Activated CD4-positive, alpha-beta T cell treated with anti-CD3 and anti-CD28 coated beads for 4 hours (primary cell): ENCODE measurements around the gene DNAH2.

Experiments
- DNase-seq, 2 donors: peaks; one replicate each; pipeline ENCODE4 v3.0.0-alpha.2; 2020

The DNAH2 gene

DNA sequence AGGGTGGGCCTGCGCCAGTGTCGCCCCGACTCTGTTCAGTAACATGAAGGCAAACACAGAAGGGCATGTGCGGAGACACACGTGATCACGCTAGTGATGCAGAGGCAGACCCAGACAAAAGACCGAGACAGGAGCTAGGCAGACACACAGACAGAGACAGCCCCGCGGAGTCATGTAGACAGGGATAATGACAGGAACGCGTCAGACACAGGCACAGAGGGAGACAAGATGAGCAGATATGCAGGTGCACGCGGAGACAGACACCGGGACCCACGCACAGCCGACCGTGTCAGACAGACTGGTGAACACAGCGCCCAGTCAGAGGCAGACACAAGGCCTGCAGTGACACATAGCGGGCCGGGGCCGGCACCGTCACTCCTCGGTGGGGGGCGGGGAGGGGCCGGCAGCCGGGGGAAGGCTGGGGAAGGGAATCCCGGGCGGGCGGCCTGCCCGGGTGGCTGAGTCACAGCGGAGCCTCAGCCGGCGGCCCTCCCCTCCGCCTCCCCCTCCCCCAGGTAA is 123.9 kb downstream of the DNAH2 start:
- peak; percentile 97 to 99 for DNase-seq

DNA sequence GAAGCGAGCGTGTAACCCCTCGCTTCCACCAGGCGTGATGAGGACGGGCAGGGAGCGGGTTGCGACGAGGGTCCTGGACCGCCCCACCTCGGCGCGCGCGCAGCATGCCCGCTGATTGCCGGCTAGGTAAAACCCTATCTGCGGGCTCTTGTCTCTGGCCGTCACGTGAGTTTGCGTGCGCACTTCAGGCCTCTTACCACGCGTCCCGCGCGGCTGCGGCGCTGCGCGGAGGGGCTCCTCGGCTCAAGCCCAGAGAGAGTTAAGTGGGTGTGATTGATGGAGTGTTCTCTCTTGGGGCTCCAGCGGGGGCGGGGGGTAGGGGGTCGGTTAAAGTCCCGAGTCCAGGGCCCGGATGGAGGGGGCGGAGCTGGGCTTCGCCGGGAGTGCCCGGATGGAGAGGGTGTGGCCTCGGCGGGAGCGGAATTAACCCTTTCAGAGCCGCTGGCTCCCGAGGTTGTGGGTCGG is 124.4 kb downstream of the DNAH2 start:
- peak; percentile 87 to 92 for DNase-seq

DNA sequence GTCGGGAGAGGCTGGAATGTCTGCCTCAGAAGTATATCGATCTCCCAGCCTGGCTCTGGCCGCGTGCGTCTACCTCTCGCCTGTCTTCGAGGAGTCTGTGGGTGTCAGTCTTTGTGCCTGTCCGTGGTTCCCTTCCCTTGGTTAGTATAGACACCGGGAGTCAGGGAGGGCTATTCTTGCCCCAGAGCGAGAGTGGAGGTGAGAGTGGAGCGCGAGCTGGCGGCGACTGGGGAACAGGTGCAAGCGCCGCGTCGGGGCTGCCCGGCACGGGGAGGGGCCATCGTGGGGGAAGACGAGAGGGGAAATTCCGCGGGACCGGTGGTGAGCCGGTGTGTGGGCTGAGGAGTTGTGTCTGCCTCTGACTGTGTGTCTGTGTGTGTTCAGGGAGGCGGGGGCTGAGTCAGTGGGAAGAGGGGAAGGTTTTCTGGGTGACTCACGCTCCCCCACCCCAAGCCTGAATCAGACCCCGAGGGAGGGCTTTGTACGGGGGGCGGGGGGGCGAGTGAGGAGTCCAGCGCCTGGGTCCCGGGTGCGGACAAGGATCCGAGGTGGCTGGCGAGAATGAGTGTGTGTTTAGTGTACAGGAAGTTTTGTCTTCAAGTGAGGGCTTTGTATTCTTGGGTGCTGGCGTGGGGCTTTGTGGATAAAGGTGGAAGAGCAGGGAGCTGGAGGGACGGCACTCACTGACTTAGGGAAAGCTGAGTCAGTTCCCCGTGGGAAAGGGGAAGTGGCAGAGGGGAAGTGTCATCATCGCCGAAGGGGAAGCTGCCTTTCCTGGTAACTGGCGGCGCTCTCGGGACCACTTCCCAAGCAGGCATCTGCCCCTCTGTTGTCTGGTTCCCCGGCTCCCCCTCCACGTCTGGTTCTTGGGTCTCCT is 125.1 kb downstream of the DNAH2 start:
- DNase-seq, result peak; percentile 99

DNA sequence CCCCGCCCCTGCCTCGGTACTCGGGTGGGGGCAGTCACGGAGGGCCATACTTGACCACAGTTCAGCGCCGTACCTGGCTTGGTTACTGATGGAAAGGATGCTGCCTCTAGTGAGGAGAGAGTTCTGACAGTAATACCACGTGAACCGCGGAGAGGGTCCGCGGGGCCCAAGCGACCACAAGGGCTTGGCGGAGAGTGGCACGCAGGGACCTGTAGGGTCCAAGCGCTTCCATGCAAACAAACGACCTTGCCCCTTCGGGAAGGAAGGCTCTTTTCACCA is 125.7 kb downstream of the DNAH2 start:
- no peak for DNase-seq

DNA sequence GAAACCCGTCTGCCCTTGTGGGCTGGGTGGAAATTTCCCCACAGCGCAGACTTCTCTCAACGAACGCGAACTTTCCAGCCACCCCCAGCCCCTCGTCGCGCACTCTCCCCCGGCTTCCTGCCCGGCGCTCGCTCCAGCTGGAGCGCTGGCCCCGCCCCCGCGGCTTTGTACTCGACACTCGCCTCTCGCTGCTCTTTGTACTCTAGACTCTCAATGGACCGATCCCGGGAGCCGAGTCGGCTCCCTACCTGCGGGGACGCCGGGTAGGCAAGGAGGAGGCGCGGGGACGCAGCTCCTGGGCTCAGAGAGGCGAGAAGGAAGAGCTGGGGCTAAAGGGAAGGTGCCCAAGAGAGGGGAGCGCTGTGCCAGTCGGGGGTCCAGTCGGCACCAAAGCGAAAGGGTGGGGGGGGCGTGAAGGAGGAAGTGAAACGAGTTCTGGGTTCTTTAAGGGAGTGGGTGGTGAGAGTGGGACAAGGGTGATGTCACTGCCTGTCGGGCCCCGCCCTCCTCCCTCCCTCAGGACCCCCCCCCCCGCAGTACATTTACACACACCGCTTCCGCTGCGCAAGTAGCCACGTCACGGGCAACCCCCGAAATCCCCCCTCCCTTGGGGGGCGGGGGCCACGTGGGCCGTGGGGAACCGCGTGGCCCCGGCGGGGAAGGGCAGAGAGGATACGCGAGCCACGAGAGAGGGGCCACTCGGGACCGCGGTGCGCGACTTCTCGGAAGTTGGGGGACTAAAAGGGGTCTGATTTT is 126.2 kb downstream of the DNAH2 start:
- DNase-seq, result peak; percentile 94 to 95

DNA sequence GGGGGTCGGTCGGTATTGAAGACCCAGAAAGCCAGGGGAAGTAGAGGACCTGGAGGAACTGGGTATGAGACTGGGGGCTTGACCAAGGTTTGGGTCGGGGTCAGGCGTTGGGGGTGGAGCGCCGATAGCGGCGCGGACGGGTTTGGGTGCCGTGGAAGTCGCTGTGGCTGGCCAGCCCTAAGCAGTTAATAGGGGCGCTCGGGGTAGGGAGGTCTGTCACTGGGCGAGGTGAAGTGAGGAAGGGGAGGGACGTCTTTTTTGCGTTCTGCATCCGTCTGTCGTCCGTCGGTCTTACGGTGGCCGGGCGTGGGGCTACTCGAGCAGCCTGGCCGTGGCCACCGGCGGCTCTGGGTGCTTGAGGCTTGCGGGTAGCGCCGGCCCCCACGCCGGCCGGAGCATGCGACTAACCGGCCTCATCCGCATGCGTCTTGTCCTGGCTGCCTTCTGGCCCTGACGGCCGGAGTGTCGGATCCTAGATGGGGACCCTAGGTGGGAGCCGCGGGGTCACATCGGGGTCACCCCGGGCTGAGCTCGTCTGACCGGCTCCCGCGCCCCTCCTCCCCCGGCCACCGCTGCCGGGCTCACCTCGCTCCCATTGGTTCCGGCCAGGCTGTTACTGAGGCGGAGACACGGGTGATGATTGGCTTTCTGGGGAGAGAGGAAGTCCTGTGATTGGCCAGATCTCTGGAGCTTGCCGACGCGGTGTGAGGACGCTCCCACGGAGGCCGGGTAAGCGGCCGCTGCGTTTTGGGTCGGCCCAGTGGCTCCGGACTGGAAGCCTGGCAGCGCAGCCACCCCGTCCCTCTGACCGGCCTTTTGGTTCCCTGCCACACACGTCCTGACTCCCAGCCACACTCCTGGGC is 127.0 kb downstream of the DNAH2 start:
- DNase-seq, result peak; percentile 73 to 80

DNA sequence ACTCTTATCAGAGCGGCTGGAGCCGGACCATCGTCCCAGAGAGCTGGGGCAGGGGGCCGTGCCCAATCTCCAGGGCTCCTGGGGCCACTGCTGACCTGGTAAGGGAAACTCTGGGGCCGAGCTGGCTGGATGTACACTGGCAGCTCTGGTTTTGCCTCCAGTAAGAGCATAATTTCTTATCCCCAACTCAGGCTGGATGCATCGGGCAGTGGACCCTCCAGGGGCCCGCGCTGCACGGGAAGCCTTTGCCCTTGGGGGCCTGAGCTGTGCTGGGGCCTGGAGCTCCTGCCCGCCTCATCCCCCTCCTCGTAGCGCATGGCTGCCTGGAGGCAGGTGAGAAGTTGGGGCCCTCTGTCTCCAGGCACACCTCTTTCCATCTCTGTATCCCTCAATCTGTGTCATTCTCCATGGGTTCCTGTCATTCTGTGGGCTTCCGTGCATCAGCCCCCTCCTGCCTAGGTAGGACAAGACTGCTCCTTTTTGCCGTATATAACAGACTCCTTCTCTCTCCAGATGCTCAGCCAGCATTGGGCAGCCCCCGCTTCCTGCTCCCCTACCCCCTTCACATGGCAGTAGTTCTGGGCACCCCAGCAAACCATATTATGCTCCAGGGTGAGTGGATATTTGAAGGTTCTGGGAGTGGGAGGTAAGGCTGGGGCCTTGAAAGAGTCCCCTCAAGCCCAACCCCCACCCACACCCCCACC is 128.0 kb downstream of the DNAH2 start:
- peak; percentile 28 to 36 for DNase-seq

DNA sequence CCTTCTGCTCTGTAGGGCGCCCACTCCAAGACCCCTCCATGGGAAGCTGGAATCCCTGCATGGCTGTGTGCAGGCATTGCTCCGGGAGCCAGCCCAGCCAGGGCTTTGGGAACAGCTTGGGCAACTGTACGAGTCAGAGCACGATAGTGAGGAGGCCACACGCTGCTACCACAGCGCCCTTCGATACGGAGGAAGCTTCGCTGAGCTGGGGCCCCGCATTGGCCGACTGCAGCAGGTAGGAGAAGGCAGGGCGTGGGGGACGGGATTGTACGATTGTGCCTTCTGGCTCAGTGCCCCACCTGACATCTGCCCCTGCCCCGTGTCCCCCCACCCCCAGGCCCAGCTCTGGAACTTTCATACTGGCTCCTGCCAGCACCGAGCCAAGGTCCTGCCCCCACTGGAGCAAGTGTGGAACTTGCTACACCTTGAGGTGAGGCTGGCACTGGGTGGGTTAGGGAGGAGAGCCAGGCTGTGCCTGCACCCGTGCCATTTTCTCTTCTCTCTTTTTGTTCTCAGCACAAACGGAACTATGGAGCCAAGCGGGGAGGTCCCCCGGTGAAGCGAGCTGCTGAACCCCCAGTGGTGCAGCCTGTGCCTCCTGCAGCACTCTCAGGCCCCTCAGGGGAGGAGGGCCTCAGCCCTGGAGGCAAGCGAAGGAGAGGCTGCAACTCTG is 128.7 kb downstream of the DNAH2 start:
- DNase-seq, result peak; percentile 18 to 33

DNA sequence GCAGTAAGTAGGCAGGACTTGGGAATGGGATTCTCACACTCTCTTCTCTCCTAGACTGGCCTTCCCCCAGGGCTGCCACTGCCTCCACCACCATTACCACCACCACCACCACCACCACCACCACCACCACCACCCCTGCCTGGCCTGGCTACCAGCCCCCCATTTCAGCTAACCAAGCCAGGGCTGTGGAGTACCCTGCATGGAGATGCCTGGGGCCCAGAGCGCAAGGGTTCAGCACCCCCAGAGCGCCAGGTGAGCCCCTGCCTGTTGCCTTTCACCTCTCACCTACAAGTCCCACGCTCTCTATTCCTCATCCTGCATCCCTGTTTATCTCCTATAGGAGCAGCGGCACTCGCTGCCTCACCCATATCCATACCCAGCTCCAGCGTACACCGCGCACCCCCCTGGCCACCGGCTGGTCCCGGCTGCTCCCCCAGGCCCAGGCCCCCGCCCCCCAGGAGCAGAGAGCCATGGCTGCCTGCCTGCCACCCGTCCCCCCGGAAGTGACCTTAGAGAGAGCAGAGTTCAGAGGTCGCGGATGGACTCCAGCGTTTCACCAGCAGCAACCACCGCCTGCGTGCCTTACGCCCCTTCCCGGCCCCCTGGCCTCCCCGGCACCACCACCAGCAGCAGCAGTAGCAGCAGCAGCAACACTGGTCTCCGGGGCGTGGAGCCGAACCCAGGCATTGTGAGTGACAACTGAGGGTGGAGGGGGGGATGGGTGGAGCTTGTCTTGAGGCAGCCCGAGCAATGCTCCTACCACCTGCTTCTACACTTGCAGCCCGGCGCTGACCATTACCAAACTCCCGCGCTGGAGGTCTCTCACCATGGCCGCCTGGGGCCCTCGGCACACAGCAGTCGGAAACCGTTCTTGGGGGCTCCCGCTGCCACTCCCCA is 129.5 kb downstream of the DNAH2 start:
- peak; percentile 33 to 37 for DNase-seq

DNA sequence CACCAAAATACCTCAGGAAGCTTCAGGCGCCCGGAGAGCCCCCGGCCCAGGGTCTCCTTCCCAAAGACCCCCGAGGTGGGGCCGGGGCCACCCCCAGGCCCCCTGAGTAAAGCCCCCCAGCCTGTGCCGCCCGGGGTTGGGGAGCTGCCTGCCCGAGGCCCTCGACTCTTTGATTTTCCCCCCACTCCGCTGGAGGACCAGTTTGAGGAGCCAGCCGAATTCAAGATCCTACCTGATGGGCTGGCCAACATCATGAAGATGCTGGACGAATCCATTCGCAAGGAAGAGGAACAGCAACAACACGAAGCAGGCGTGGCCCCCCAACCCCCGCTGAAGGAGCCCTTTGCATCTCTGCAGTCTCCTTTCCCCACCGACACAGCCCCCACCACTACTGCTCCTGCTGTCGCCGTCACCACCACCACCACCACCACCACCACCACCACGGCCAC is 130.6 kb downstream of the DNAH2 start:
- DNase-seq, result no peak

DNA sequence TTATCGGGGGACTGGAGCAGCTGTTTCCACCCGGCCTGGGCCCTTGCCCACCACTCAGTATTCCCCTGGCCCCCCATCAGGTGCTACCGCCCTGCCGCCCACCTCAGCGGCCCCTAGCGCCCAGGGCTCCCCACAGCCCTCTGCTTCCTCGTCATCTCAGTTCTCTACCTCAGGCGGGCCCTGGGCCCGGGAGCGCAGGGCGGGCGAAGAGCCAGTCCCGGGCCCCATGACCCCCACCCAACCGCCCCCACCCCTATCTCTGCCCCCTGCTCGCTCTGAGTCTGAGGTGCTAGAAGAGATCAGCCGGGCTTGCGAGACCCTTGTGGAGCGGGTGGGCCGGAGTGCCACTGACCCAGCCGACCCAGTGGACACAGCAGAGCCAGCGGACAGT is 131.2 kb downstream of the DNAH2 start:
- no peak for DNase-seq

DNA sequence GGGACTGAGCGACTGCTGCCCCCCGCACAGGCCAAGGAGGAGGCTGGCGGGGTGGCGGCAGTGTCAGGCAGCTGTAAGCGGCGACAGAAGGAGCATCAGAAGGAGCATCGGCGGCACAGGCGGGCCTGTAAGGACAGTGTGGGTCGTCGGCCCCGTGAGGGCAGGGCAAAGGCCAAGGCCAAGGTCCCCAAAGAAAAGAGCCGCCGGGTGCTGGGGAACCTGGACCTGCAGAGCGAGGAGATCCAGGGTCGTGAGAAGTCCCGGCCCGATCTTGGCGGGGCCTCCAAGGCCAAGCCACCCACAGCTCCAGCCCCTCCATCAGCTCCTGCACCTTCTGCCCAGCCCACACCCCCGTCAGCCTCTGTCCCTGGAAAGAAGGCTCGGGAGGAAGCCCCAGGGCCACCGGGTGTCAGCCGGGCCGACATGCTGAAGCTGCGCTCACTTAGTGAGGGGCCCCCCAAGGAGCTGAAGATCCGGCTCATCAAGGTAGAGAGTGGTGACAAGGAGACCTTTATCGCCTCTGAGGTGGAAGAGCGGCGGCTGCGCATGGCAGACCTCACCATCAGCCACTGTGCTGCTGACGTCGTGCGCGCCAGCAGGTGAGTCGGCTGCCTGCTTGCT is 131.7 kb downstream of the DNAH2 start:
- peak in 1 of 2 donors; percentile 33 for DNase-seq

DNA sequence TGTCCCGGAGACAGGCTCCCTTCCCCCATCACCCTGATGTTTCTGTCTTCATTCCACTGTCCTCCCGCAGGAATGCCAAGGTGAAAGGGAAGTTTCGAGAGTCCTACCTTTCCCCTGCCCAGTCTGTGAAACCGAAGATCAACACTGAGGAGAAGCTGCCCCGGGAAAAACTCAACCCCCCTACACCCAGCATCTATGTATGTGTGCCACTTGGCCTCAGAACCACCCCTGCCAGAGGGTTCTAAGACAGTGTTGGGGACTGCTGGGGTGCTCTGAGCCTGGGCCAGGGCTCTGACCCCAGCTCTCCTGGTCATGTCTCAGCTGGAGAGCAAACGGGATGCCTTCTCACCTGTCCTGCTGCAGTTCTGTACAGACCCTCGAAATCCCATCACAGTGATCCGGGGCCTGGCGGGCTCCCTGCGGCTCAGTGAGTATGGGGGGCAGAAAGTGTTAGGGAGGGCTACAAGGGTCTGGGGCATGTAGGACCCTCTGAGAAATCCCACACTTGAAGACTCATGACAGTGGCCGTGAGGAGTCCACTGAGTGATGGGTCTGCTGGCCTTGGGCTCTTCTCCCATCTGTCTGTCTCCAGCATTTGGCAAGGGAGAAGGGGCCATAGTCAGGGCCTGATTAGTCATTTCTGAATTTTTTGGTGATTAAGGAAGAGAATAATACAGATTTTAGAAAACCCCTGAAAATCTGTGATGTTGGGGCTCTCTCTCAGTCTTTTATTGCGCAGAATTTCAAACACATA is 132.4 kb downstream of the DNAH2 start:
- DNase-seq, result no peak

DNA sequence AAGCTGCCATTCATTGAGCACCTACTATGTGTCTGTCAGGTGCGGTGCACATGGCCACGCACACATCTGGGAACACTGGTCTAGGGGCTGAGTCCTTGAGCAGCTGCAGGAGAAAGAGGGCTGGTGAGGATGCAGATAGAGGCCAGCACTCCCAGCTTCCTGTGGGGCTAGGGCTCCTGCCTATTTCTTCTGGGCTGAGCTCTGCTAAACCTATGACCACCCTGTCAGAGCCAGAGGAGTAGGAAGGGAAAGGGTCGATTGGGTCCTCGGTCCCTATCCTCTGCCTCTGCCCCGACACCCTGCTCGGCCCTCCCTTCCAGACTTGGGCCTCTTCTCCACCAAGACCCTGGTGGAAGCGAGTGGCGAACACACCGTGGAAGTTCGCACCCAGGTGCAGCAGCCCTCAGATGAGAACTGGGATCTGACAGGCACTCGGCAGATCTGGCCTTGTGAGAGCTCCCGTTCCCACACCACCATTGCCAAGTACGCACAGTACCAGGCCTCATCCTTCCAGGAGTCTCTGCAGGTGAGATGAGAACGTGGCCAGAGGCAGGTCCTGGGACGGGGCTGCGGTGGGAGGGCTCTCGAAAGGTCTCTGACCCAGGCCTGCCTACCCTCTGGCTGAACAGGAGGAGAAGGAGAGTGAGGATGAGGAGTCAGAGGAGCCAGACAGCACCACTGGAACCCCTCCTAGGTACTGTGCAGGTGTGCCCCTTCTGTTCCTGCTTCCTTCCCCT is 133.3 kb downstream of the DNAH2 start:
- peak in 1 of 2 donors; percentile 28 for DNase-seq

DNA sequence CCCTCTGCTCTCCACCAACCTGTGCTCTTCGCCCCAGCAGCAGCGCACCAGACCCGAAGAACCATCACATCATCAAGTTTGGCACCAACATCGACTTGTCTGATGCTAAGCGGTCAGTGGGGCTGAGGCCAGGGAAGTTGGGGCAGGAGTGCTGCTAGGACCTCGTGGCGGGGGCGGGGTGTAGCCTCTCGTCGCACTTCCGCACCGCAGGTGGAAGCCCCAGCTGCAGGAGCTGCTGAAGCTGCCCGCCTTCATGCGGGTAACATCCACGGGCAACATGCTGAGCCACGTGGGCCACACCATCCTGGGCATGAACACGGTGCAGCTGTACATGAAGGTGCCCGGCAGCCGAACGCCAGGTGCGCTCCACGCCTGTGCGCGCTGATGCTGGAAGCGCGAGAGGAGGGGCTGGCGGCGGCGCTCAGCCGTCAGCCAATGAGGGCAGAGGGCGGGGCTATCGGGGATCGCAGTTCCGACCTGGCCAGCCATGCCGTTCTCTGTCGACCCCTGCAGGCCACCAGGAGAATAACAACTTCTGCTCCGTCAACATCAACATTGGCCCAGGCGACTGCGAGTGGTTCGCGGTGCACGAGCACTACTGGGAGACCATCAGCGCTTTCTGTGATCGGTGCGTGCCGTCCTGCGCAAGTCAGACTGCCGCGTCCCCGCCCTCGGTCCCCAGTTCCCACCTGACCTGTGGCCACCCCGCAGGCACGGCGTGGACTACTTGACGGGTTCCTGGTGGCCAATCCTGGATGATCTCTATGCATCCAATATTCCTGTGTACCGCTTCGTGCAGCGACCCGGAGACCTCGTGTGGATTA is 134.1 kb downstream of the DNAH2 start:
- DNase-seq, result peak; percentile 92 to 94

DNA sequence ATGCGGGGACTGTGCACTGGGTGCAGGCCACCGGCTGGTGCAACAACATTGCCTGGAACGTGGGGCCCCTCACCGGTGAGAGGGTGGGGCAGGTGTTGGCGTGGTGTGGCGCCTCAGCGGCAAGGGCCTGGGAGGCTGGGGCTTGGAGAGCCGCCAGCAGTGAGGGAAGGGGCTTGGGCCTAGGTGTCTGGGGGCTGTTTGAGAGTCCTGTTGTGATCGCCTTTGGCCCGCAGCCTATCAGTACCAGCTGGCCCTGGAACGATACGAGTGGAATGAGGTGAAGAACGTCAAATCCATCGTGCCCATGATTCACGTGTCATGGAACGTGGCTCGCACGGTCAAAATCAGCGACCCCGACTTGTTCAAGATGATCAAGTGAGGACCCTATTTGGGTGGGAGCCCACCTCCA is 134.7 kb downstream of the DNAH2 start:
- DNase-seq, result peak; percentile 19 to 30

DNA sequence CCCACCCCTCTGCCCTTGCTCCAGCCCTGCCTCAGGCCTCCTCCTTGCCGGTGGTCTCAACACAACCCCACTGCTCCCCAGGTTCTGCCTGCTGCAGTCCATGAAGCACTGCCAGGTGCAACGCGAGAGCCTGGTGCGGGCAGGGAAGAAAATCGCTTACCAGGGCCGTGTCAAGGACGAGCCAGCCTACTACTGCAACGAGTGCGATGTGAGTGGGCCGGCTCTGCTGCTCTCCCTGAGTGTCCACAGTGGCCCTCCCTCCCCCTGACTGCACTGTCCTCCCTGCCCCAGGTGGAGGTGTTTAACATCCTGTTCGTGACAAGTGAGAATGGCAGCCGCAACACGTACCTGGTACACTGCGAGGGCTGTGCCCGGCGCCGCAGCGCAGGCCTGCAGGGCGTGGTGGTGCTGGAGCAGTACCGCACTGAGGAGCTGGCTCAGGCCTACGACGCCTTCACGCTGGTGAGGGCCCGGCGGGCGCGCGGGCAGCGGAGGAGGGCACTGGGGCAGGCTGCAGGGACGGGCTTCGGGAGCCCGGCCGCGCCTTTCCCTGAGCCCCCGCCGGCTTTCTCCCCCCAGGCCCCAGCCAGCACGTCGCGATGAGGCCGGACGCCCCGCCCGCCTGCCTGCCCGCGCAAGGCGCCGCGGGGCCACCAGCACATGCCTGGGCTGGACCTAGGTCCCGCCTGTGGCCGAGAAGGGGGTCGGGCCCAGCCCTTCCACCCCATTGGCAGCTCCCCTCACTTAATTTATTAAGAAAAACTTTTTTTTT is 135.6 kb downstream of the DNAH2 start:
- DNase-seq, result peak; percentile 22 to 34
